Lower leg skin (tissue), 3 donors: Measurements from ENCODE around the gene PGAP3.

Source experiments
- CTCF ChIP-seq, 3 donors: fragments of 450-650 bp; IDR thresholded peaks; one replicate each; pipeline ENCODE4 v1.5.1; 2016; ENCODE audit warnings: antibody characterized with exemption in 3 of 3, mild to moderate bottlenecking in 3 of 3, moderate library complexity in 2 of 3
- POLR2A ChIP-seq, 2 donors: fragments of 450-650 bp; IDR thresholded peaks; one replicate each; pipeline ENCODE4 v1.6.1; 2016 to 2017; ENCODE audit warnings: antibody characterized with exemption in 2 of 2, mild to moderate bottlenecking in 1 of 2, moderate library complexity in 1 of 2

GRCh38 chr17:39642291-39643074 is 45.4 kb downstream of the PGAP3 start:
- TF ChIP-seq CTCF (IDR thresholded peaks at IDR 0.05) = no peak
- no peak for TF ChIP-seq POLR2A (IDR thresholded peaks at IDR 0.05)
